HG02981 (cell line): ENCODE results near the gene UTP20.

Source experiments
- ATAC-seq: cut with Tn5 transposase; IDR thresholded peaks from one replicate; pipeline ENCODE4 v1.9.1; 2021; ENCODE audit warnings: mild to moderate bottlenecking, moderate library complexity; ENCODE audit not compliant: unreplicated experiment

UTP20 gene

GRCh38 chr12:101280006-101280505, at the start of gene UTP20:
TSS of gene UTP20 (plus strand) at chr12:101280105. CDS start at chr12:101280283, 178 bp downstream.
- peak; percentile 99 for ATAC-seq

- no peak for ATAC-seq
These were observed 49.4 kb upstream of the UTP20 start for GRCh38 chr12:101230547-101230946.

GRCh38 chr12:101231636-101232035, 48.3 kb upstream of the UTP20 start:
- no peak for ATAC-seq

- ATAC-seq = no peak
These were observed 44.2 kb upstream of the UTP20 start for GRCh38 chr12:101235686-101236085.

GRCh38 chr12:101238306-101238705, 41.6 kb upstream of the UTP20 start:
- no peak for ATAC-seq

GRCh38 chr12:101238800-101239329, 41.0 kb upstream of the UTP20 start:
- no peak for ATAC-seq

GRCh38 chr12:101243074-101243473, 36.8 kb upstream of the UTP20 start:
- no peak for ATAC-seq

GRCh38 chr12:101243616-101244015, 36.3 kb upstream of the UTP20 start:
- no peak for ATAC-seq

GRCh38 chr12:101256266-101256665, 23.6 kb upstream of the UTP20 start:
- no peak for ATAC-seq

GRCh38 chr12:101257357-101257756, 22.5 kb upstream of the UTP20 start:
- no peak for ATAC-seq

- ATAC-seq = no peak
These were observed 12.8 kb upstream of the UTP20 start for GRCh38 chr12:101267111-101267510.

GRCh38 chr12:101276433-101276832, 3.5 kb upstream of the UTP20 start:
- no peak for ATAC-seq

GRCh38 chr12:101277443-101277842, 2.5 kb upstream of the UTP20 start:
- ATAC-seq = no peak

GRCh38 chr12:101287357-101287756, 7.5 kb downstream of the UTP20 start:
- no peak for ATAC-seq

GRCh38 chr12:101297661-101298060, 17.8 kb downstream of the UTP20 start:
- ATAC-seq = no peak

- no peak for ATAC-seq
These were observed 18.5 kb downstream of the UTP20 start for GRCh38 chr12:101298426-101298825.

- ATAC-seq = no peak
These were observed 19.4 kb downstream of the UTP20 start for GRCh38 chr12:101299346-101299745.

GRCh38 chr12:101299931-101300330, 20.0 kb downstream of the UTP20 start:
- no peak for ATAC-seq

- no peak for ATAC-seq
These were observed 22.8 kb downstream of the UTP20 start for GRCh38 chr12:101302741-101303140.

- no peak for ATAC-seq
These were observed 25.4 kb downstream of the UTP20 start for GRCh38 chr12:101305226-101305779.

- ATAC-seq = no peak
These were observed 25.9 kb downstream of the UTP20 start for GRCh38 chr12:101305794-101306193.

- ATAC-seq = no peak
These were observed 42.6 kb downstream of the UTP20 start for GRCh38 chr12:101322480-101322879.

GRCh38 chr12:101323255-101323654, 43.4 kb downstream of the UTP20 start:
- ATAC-seq = no peak
